Anterior cingulate cortex (tissue), 58 donors: Measurements from ENCODE around the gene KLHL8.

Experiments used
- DNase-seq, 58 donors: peaks; one replicate each; lab custom pipeline; 2025; lab: John Stamatoyannopoulos, UW

KLHL8 gene

DNA sequence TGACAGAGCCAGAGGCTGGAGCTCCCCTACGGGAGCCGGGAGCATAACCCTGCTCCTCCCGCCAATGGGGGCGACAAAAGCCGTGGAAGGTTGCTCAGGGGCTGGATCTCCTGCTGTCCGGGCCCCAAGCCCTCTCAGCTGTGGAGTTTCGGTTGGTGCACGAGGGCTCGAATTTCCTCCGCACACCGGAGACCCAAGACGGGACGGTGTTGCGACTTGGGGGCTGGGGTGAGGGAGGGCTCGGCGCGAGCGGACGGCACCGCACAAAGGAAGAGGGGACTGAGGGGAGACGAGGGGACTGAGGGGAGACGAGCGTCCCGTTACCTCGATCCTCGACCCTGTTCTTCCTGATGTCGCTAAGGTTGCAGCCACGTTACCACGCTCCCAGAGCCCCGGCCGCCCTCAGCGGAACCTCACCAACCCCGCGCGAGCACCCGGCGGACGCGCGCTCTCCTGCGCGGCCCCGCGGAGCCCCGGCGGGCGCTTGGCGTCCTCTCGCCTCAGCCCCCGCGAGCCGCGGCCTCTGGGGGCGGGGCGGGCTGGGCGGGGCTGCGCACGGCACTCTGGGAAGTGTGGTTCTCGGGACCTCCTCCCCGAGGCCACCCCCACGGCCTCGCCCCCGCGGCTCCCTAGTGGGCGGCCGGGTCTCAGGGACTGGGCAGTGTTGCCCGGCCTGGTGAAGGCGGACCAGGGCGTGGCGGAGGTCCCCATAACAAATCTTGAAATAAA, at the start of gene KLHL8:
KLHL8 (minus strand) TSS at position 525 of the 729 bp plus-strand sequence. CDS start 25,079 bp downstream, outside the sequence.
- DNase-seq, result peak in 57 of 58 donors; percentile 39 to 92 (median 82)

DNA sequence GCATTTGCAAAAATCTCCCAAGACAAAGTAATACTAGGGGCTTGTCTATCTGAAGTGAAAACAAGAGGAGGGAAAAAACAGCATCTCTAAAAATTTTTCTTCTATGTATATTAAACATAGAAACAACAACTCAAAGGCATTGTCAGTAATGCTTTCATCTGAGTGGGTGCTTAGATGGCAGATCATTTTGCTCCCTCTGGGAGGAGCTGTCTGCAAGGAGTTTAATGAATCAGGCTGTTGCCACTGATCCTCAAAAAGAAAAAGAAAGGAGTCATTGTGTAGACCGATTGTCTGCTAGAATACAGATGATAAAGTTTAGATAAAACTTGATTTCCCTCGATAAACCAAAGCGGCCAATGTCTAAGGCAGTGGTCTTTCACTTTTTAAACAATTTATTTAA, 49.7 kb upstream of the KLHL8 start:
- DNase-seq, result peak in 29 of 58 donors; percentile 1 to 63 (median 9)

DNA sequence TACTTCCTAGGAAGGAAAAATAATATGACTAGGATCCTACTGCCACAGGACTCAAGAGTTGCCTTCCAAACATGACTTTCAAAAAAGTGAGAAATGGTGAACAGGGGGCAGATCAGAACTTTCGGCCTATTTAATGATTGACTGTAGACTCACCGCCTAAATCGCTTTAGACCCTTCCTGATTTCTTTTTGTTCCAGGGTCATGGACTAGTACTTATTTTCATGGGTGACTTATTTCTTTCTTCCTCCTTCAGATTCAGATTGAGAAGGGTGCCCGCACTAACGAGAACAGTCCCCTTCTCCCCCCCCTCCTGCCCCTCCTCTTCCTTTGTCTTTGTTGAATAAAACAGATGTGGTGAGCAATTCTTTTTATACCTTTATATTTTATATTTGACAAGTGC, 48.0 kb upstream of the KLHL8 start:
- DNase-seq, result no peak

DNA sequence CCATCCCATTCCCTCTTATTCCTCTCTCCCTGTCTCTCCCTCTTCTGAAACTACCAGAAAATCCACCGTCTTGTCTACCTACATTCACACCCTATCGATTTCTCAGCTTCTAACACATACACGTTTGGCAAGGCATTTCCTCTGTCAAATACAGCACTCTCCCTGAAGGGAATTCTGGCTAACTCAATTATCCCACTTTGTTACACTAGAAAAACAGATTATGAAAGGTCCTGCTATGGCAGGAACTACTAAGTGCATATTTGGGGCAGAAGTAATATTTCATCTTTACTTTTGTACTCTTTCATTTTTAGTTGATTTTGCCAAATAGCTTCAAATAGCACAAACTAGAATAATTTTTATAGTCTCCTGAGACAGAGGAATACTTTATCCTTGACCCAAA, 46.6 kb upstream of the KLHL8 start:
- DNase-seq, result no peak

DNA sequence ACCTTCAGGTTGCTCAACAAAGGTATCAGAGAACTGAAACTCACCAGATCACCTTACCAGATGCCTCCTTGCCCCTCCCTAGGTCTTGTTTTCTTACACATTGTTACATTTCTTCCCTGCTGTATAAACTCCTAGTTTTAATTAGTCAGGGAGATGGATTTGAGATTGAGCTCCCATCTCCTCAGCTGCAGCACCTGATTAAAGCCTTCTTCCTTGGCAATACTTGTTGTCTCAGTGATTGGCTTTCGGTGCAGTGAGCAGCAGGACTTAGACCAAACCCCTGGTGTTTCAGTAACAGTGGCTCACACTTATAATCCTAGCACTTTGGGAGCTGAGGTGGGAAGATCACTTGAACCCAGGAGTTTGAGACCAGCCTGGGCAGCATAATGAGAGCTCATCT, 42.5 kb upstream of the KLHL8 start:
- DNase-seq, result no peak

DNA sequence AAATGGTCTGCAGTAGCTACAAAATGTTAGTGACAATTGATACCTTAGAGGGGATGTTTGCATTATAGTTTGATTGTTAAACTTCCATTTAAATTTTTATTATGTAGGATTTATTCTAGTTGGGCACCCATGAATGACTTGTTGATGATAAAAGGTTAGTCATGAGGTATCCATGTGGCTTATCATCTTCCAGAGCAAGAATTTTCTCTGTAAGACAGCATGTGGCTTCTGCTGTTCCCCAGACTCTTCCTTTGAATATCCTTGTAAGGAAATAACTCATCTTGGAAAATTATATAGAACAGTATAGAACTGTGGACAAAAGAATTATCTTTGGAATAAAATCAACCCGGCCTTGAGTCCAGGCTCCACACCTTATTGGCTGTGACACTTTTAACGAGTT, 40.1 kb upstream of the KLHL8 start:
- no peak for DNase-seq

DNA sequence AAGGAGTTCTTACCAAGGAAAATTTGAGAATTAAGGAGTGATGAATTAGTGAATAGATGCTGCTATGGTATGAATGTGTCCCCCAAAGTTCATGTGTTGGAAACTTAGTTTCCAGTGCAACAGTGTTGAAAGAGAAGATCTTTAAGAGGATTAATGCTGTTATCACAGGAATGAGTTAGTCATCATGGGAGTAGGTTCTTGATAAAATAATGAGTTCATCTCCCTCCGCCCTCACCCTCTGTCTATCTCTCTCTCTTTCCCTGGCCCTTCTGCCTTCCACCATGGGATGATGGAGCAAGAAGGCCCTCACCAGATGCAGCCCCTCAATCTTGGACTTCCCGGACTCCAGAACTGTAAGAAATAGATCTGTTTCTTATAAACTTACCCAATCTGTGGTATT, 38.3 kb upstream of the KLHL8 start:
- no peak for DNase-seq

DNA sequence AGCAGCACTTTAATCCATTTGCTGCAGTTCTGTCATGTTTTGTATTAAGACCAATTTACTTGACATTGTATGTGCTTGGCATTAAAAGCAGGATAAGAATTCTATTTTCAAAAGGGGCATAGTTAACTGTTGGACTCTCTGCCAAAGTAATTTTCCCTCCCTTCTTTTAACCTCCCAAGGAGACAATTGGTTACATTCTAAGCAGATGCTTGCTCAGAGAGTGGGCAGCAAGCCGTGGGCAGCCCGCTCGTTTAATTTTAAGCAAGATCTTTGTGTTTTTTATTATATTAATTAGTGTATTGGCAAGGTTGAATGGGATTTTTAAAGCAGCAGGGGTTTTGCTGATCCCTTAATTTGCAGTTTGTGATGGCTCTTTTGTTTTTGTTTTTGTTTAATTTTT, 37.1 kb upstream of the KLHL8 start:
- peak in 30 of 58 donors; percentile 1 to 70 (median 16) for DNase-seq

DNA sequence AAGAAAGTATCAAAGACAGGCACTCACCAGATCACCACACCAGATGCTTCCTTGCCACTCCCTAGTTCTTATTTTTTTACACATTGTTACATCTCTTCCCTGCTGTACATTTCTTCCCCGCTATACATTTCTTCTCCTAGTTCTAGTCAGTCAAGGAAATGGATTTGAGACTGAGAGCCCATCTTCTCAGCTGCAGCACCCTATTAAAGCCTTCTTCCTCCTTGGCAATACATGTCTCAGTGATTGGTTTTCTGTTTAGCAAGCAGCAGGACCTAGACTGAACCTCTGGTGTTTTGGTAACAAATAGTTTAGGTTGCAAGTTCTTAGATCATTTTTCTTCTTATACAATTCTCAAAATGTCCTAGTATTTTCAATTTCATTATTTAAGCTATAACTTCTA, 35.3 kb upstream of the KLHL8 start:
- DNase-seq, result no peak

DNA sequence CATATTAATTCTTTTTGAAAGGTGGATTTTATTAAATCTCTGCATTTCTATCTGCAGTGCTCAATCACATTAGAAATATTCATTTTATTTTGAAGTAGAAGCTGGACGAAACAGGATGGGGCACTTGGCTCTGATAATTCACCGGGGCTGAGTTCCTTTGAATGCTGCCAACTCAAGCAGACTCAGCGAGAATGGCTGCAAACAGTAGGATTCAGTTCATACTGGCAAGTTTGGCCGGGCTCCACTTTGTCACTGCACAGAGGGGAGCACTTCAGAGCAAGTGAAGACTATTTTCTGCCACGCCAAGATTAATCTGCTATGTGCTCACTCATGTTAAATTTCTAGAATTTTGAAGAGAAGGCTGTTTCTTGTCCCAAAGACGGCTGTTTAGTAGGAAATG, 30.7 kb upstream of the KLHL8 start:
- peak in 54 of 58 donors; percentile 6 to 90 (median 66) for DNase-seq

DNA sequence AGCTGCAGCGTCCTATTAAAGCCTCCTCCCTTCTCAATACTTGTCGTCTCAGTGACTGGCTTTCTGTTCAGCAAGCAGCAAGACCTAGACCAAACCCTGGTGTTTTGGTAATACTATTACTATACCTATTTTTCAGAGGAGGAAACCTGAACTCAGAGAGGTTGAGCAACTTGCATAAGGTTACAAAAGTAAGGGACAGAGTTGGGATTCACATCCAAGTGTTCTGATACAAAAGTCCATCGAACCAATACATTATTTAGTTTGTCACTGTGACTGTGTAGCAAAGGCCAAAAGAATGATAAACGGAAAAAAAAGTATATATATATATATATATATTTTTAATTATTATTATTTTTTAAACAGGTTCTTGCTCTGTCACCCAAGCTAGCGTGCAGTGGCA, 29.9 kb upstream of the KLHL8 start:
- no peak for DNase-seq

DNA sequence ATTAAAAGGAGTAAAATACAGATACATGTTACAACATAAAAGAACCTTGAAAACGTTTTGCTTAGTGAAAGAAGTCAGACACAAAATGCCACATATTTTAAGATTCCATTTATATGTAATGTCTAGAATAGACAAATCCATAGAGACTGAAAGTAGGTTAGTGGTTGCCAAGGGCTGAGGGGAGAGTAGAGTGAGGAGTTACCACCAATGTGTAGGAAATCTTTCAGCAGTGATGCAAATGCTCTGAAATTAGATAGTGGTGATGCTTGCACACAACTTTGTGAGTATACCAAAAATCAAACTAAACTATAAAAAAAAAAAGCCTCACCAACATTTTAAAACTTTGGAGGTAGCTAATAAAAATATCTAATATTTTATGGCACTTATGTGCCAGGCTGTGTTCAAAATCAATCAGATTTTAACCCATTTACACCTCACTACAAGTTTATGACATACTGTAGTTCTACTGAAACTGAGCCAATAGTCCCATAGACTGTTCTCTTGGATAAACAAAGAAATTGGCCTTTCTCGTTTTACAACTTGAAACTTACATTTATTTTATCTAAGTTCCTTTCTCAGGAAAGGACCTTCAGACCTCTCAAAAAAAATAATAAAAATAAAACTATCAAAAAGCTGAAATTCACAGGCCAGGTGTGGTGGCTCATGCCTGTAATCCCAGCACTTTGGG, 29.1 kb upstream of the KLHL8 start:
- no peak for DNase-seq

DNA sequence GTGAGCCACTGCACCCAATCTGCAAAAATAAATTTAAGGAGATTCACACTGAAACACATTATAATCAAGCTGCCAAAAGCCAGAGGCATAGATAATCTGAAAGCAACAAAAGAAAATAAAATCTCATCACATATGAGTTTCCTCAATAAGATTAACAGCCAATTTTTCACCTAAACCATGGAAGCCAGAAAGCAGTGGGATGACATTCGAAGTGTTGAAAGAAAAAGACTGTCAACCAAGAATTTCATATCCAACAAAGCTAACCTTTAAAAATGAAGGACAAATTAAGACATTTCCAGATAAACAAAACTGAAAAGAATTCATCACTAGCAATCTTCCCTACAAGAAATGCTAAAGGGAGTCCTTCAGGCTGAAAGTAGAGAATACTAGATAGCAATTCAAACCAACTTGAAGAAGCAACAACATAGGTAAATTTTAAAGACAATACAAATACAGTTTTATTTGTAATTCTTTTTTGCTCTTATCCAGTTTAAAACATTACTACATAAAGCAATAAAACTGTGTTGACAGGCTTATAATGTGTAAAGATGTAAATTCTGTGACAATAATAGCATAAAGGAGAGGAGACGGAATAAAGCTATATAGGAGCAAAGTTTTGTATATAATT, 23.1 kb upstream of the KLHL8 start:
- DNase-seq, result no peak

DNA sequence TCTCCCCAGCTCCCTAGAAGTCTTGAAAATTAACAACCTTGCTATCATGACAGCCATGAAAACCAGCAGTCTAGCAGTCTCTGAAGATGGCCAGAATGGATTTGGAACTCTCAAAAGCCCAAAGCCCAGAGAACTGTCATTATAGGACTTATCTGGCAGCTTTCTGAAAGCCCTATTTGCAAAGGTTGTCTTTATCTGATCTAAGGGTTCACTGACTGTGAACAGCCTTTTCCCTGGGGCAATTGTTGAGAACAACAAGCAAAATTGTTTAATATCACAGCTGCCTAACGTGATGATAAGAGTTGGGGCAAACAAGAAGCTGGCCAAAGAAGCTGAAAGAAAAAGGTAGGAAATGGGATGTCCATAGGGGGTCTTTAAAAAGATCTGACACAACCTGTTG, 20.9 kb upstream of the KLHL8 start:
- no peak for DNase-seq

DNA sequence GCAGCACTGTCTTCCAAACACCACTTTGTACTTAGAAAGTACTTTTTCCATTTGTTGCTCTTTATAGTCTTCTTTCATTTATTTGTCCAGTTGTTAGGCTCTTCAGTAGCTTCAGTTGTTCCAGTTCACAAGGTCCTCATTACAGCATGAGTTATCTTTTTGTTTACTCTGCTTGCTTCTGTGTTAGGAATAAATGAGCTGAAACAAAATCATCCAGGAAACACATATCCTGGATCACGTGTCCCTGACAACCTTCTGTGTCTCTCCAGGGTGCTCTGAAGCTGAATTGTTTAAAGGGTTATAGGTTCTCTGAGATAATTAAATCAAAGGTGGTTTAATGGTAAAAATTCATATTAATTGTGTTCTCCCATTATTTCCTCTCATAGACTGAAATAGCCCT, 19.9 kb upstream of the KLHL8 start:
- DNase-seq, result no peak

DNA sequence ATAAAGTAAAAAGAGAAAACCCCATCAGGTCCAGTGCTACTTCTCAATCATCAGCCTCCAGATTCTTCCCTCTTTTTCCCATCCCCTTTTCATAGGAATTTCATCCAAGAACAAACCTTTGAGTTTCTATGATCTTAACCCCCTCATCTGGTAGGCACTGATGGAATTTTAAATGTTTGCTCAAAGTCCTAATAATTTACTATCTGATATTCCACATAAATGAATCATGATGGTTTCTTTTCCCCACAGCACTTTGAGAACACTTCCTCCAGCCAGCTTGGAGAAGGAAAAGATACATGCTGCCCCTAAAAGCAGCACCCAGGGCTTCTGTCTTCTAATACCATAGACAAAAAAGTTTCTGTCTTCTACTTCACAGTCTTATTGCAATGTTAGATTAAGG, 19.4 kb upstream of the KLHL8 start:
- DNase-seq, result no peak

DNA sequence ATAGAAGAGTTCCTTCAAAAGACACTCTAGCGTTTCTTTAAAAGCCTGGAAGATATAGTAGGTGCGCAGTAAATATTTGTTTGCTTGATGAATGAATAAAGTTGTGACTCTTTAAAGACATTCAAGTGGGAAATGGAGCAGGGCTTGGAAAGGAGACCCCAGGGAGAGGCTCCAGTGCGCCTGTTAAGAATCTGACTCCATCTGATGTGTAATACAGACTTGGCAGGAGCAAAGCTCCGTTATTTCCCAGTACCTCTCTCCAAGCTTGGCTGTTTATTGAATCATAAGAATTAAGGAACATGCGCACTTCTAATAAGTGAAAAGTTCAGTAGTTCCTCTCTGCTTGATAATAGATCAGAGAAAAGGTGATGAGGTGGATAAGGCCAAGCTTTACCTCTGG, 18.8 kb upstream of the KLHL8 start:
- DNase-seq, result no peak

DNA sequence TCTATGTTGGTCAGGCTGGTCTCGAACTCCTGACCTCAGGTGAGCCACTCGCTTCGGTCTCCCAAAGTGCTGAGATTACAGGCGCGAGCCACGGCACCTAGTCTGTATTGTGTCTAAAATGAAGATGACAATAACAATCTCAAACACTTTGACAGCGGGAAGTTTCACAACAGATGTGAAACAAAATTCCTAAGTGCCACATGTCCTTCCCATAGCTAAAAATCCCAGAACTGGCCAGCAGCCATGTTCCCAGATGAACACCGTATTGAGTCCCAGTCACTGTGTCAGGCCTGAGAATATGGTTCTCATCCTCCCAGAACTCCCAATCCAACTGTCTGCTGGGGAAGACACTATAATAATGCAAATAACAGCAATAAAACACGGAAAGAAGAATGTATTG, 16.4 kb upstream of the KLHL8 start:
- no peak for DNase-seq

DNA sequence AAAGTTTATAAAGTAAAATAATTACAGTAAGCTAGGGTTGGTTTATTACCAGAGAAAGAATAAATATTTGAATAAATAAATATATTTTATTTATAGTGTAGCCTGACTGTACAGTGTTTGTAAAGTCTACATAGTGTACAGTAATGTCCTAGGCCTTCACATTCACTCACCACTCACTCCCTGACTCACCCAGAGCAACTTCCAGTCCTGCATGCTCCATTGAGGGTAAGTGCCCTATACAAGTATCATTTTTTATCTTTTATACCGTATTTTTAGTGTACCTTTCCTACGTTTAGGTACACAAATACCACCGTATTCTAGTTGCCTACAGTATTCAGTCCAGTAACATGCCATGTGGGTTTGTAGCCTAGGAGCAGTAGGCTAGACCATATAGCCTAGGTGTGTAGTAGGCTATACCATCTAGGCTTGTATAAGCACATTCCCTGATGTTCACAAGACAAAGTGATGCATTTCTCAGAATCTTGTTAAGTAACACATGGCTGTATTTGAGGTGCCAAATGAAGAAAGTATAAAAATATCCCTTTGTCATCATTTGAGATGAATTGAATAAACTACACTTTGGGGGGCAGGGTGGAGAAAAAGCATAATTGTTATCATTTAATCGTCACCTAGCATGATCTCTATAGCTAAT, 14.7 kb upstream of the KLHL8 start:
- DNase-seq, result peak in 1 of 58 donors; percentile 8

DNA sequence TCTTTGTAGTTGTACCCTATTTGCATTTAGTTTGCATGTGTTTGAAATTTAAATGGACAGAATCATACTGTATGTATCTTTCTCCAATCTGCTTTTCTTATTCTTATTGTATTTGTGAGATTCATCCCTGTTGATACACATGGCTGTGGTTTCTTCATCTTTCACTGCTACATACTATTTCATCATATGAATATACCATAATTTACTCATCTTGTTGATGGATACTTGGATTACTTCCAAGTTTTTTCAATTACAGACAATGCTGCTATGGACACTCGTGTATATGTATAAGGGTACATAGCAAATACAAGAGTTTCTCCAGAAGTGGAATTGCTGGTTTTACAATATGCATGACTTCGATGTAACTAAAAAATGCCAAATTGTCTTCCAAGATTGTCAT, 11.8 kb upstream of the KLHL8 start:
- DNase-seq, result no peak

DNA sequence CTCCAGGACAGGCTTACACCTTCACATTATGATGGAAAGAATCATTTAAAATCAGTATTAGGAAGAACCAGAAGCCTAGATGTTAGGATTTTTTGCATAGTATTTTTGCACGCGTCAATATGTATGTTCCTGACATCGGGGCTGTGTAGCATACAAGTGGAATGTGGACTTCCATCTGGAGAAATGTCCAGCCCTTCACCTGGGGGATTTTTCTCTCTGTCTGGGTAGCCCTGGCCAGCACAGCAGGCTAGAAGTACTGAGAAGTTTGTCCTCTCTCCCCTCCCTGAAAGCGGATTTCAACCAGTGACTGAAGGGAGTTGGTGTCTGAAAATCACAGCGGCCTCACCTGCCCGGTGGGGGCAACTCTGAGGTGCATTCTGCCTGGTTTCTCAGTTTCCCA, 10.4 kb upstream of the KLHL8 start:
- no peak for DNase-seq
